Activated CD4-positive, alpha-beta T cell treated with anti-CD3 and anti-CD28 coated beads for 48 hours (primary cell): ENCODE results near the gene INO80B.

ENCODE experiments used
- DNase-seq: peaks from one replicate; pipeline ENCODE4 v3.0.0-alpha.2; 2020

The INO80B gene

GRCh38 chr2:74503506-74504475 lies 48.9 kb downstream of the INO80B start:
- no peak for DNase-seq

DNA sequence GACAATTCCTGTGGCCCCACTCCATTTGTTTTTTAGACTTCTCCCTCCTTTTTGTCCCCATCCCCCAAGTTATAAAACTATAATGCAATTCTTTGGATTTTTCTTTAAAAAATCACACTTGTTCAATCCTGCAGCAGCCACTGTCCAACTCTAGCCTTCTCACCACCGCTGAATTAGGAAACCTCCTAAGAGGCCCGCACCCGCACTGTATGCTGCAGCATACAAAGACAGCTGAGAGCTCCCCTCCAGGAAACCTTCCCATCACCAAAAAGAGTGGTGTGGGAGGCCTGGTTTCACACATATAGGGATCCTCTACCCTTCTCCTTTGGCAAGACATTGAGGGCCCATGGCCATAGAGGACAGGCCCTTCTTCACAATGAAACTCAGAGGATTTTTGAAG lies 49.7 kb downstream of the INO80B start:
- no peak for DNase-seq

GRCh38 chr2:74505448-74506246 lies 50.8 kb downstream of the INO80B start:
- no peak for DNase-seq

GRCh38 chr2:74507145-74507925 lies 52.4 kb downstream of the INO80B start, which contains the start of gene PCGF1:
TSS of gene PCGF1 (minus strand) at chr2:74507695. CDS start at chr2:74507668, 27 bp downstream.
- peak; percentile 99 for DNase-seq
